GM23338 (cell line): ENCODE results near the gene RIOK3. TPM values are rescaled to one million over a fixed set of nuclear protein-coding genes. Genes with fewer than 3 reads are reported as not detected.

ENCODE experiments used
- ATAC-seq: fragments of 200-7000 bp; cut with Tn5 transposase; 3 replicates; pipeline ENCODE4 v1.9.1; 2020
- DNase-seq: peaks from one replicate; pipeline ENCODE4 v3.0.0-alpha.2; 2015; ENCODE audit warnings: low spot score
- H2AFZ ChIP-seq: fragments of 200-600 bp; sonication (generic); 2 replicates; pipeline ENCODE4 v1.8.0; 2016; ENCODE audit warnings: antibody characterized with exemption, mild to moderate bottlenecking, moderate library complexity
- H3F3A ChIP-seq: fragments of 200-600 bp; sonication (generic); replicated peaks from 2 replicates; pipeline ENCODE4 v1.8.0; 2017; ENCODE audit warnings: antibody characterized with exemption, mixed run types, low read depth
- H3K27ac ChIP-seq: fragments of 200-600 bp; sonication (generic); 2 replicates; pipeline ENCODE4 v1.6.1; 2016; ENCODE audit warnings: low read depth
- H3K27me3 ChIP-seq: fragments of 200-600 bp; sonication (generic); 2 replicates; pipeline ENCODE4 v1.8.0; 2016; ENCODE audit warnings: mild to moderate bottlenecking, mixed run types, moderate library complexity; ENCODE audit not compliant: insufficient read depth
- H3K36me3 ChIP-seq: fragments of 200-600 bp; sonication (generic); 2 replicates; pipeline ENCODE4 v1.8.0; 2016; ENCODE audit warnings: mild to moderate bottlenecking; ENCODE audit not compliant: insufficient read depth
- H3K4me1 ChIP-seq: fragments of 200-600 bp; sonication (generic); 2 replicates; pipeline ENCODE4 v1.8.0; 2016; ENCODE audit warnings: mild to moderate bottlenecking, moderate library complexity; ENCODE audit not compliant: insufficient read depth
- H3K4me2 ChIP-seq: fragments of 200-600 bp; sonication (generic); 2 replicates; pipeline ENCODE4 v1.7.1; 2017; ENCODE audit warnings: mixed run types
- H3K4me3 ChIP-seq: fragments of 200-600 bp; sonication (generic); 2 replicates; pipeline ENCODE4 v1.6.1; 2016; ENCODE audit warnings: mixed run types
- H3K79me2 ChIP-seq: fragments of 200-600 bp; sonication (generic); replicated peaks from 2 replicates; pipeline ENCODE4 v1.8.0; 2017; ENCODE audit warnings: mild to moderate bottlenecking; ENCODE audit not compliant: insufficient read depth
- H3K9me2 ChIP-seq: fragments of 200-600 bp; sonication (generic); 2 replicates; pipeline ENCODE4 v1.8.0; 2017; ENCODE audit not compliant: insufficient read depth
- H4K20me1 ChIP-seq: fragments of 200-600 bp; sonication (generic); replicated peaks from 2 replicates; pipeline ENCODE4 v1.8.0; 2017; ENCODE audit warnings: mild to moderate bottlenecking; ENCODE audit not compliant: insufficient read depth
- H3K27ac Mint-ChIP-seq: 2 replicates; pipeline ENCODE4 v1.8.0; 2020; ENCODE audit warnings: inconsistent platforms, mild to moderate bottlenecking, moderate library complexity, mixed read lengths
- H3K27me3 Mint-ChIP-seq: 3 replicates; pipeline ENCODE4 v1.8.0; 2022; ENCODE audit warnings: low read depth, mild to moderate bottlenecking, moderate library complexity, mixed read lengths, inconsistent platforms; ENCODE audit not compliant: insufficient read depth, poor library complexity
- H3K36me3 Mint-ChIP-seq: 3 replicates; pipeline ENCODE4 v1.8.0; 2021; ENCODE audit warnings: low read depth, mild to moderate bottlenecking, inconsistent platforms, moderate library complexity, mixed read lengths
- H3K4me1 Mint-ChIP-seq: 3 replicates; pipeline ENCODE4 v1.8.0; 2020; ENCODE audit warnings: mild to moderate bottlenecking, inconsistent platforms, mixed read lengths
- H3K4me3 Mint-ChIP-seq: 3 replicates; pipeline ENCODE4 v1.8.0; 2021; ENCODE audit warnings: moderate library complexity, mild to moderate bottlenecking, inconsistent platforms, mixed read lengths
- H3K9me3 Mint-ChIP-seq: 3 replicates; pipeline ENCODE4 v1.8.0; 2020; ENCODE audit warnings: moderate library complexity, mild to moderate bottlenecking, inconsistent platforms, mixed read lengths
- EZH2phosphoT487 ChIP-seq: fragments of 200-600 bp; sonication (generic); IDR thresholded peaks from one replicate; pipeline ENCODE4 v1.8.1; 2018; ENCODE audit warnings: antibody characterized with exemption; ENCODE audit not compliant: unreplicated experiment
- JUNB ChIP-seq: IDR thresholded peaks from one replicate; pipeline ENCODE4 v1.6.1; 2016; ENCODE audit warnings: antibody characterized with exemption; ENCODE audit not compliant: unreplicated experiment
- NANOG ChIP-seq: IDR thresholded peaks from 2 replicates; pipeline ENCODE4 v1.6.1; 2016; ENCODE audit warnings: antibody characterized with exemption, borderline replicate concordance
- POLR2AphosphoS5 ChIP-seq: IDR thresholded peaks from 2 replicates; pipeline ENCODE4 v1.6.1; 2016; ENCODE audit warnings: antibody characterized with exemption, low read depth
- STAT1 ChIP-seq: IDR thresholded peaks from one replicate; pipeline ENCODE4 v1.6.1; 2016; ENCODE audit warnings: antibody characterized with exemption; ENCODE audit not compliant: unreplicated experiment
- ZNF114 ChIP-seq: fragments of 250-450 bp; sonication (Bioruptor Pico); IDR thresholded peaks from 2 replicates; pipeline ENCODE4 v1.5.0; 2020; ENCODE audit warnings: mild to moderate bottlenecking, moderate library complexity
- ZNF462 ChIP-seq: fragments of 250-450 bp; sonication (Bioruptor Pico); IDR thresholded peaks from 2 replicates; pipeline ENCODE4 v1.5.0; 2020; ENCODE audit warnings: mild to moderate bottlenecking, moderate library complexity
- polyA plus RNA-seq: library from polyadenylated mRNA; unstranded; fragments of >200 nt; fragmentation: Nextera tagmentation; extraction: Ambion mirVana; gene quantifications from 2 replicates; pipeline ENCODE4 v1.2.1, GENCODE V29; 2016
- total RNA-seq: library from RNA; depleted of rRNA; stranded (reverse); fragments of >200 nt; shearing (Covaris generic); gene quantifications from 2 replicates; pipeline ENCODE4 v1.2.3, GENCODE V29; 2014
- TF ChIP-seq, protein P1 (sequence below), 2 experiments: fragments of 200-600 bp in 1 of 2; sonication (generic) in 1 of 2; conservative IDR thresholded peaks; 2 replicates each; pipeline versions ENCODE4 v1.5.1 to v1.6.1; 2016 to 2017; ENCODE audit warnings: antibody characterized with exemption in 2 of 2, low read depth in 2 of 2, mild to moderate bottlenecking in 2 of 2, moderate library complexity in 1 of 2

RIOK3 gene
- total and polyA plus RNA-seq, 2 experiments from 2014 or later = 20.8 to 22.1 TPM

DNA sequence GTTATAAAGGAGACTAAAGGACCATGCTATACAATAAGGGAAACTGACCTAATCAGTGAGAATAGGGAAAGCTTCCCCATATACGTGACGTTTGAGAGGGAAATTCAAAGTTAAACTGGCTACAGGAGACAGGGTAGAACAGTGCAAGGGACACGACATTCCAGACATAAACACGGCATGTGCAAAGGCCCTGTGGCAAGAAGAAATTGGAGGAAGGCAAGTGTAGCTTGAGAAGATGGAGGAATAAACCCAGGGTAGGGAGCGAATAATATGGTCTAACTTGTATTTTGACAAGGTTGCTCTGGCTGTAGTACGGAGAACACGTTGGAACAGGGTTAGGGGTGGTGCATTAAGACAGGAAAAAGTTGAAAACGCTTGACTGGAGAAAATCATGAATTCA, 49.8 kb upstream of the RIOK3 start (continued):
- TF ChIP-seq ZNF462 (CRISPR knock-in tag) (no peak), ZNF114 (no peak), NANOG (no peak)

- no peaks in the 10 kb centered on the region; the same call in 1 of the 2 replicates for H4K20me1 ChIP-seq
- no peak for DNase-seq
- H3K36me3 ChIP-seq = no peaks in the 10 kb centered on the region
- H3K27ac ChIP-seq = no peak overlapping the region
- no peaks in the 10 kb centered on the region for H3F3A ChIP-seq
- H3K4me3 ChIP-seq = no peak overlapping the region
- ATAC-seq = no peak
- no peaks in the 10 kb centered on the region for H3K79me2 ChIP-seq
- H3K27me3 ChIP-seq = no peaks in the 10 kb centered on the region
- no peak overlapping the region for H3K4me3 Mint-ChIP-seq
- H3K9me3 Mint-ChIP-seq = no peaks in the 10 kb centered on the region
- H3K4me2 ChIP-seq = no peak overlapping the region
- peaks cover 17% of the 10 kb centered on the region for H3K4me1 Mint-ChIP-seq
- H3K27ac Mint-ChIP-seq = no peak overlapping the region
- peaks cover 15% of the 10 kb centered on the region for H3K4me1 ChIP-seq
- H3K9me2 ChIP-seq = no peaks in the 10 kb centered on the region
- H3K36me3 Mint-ChIP-seq = 0 out of 3 replicates have a peak, but pooled peaks cover 3% of the 10 kb centered on the region
- no peaks in the 10 kb centered on the region for H3K27me3 Mint-ChIP-seq
- H2AFZ ChIP-seq = no peak overlapping the region
- TF ChIP-seq, protein P1, sequence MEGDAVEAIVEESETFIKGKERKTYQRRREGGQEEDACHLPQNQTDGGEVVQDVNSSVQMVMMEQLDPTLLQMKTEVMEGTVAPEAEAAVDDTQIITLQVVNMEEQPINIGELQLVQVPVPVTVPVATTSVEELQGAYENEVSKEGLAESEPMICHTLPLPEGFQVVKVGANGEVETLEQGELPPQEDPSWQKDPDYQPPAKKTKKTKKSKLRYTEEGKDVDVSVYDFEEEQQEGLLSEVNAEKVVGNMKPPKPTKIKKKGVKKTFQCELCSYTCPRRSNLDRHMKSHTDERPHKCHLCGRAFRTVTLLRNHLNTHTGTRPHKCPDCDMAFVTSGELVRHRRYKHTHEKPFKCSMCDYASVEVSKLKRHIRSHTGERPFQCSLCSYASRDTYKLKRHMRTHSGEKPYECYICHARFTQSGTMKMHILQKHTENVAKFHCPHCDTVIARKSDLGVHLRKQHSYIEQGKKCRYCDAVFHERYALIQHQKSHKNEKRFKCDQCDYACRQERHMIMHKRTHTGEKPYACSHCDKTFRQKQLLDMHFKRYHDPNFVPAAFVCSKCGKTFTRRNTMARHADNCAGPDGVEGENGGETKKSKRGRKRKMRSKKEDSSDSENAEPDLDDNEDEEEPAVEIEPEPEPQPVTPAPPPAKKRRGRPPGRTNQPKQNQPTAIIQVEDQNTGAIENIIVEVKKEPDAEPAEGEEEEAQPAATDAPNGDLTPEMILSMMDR (conservative IDR thresholded peaks at IDR 0.05; ENCODE audit: low read depth in 2 of 2) = no peak
- TF ChIP-seq NANOG (no peak), ZNF462 (CRISPR knock-in tag) (no peak), JUNB (no peak), ZNF114 (no peak), STAT1 (no peak), EZH2phosphoT487 (no peak), POLR2AphosphoS5 (no peak)
Observed at GRCh38 chr18:23405636-23406035, 47.5 kb upstream of the RIOK3 start.
